Esophagus squamous epithelium (tissue), 4 donors: ENCODE measurements around the gene TAB2.

Experiments
- POLR2A ChIP-seq, 4 donors: fragments of 450-650 bp; IDR thresholded peaks; one replicate each; pipeline ENCODE4 v1.6.1; 2017; ENCODE audit warnings: antibody characterized with exemption in 4 of 4, mild to moderate bottlenecking in 4 of 4, moderate library complexity in 3 of 4
- TF ChIP-seq, protein P1 (sequence below), 6 experiments: fragments of 450-650 bp in 4 of 6; fragments of 200-600 bp in 2 of 6; sonication (generic) in 2 of 6; IDR thresholded peaks; one replicate each; pipeline ENCODE4 v1.5.1; 2016 to 2019; ENCODE audit warnings: antibody characterized with exemption in 6 of 6, mild to moderate bottlenecking in 4 of 6, moderate library complexity in 4 of 6

GRCh38 chr6:149337320-149337719, 19.8 kb downstream of the TAB2 start:
- TF ChIP-seq POLR2A (IDR thresholded peaks at IDR 0.05): no peak
- TF ChIP-seq, protein P1, sequence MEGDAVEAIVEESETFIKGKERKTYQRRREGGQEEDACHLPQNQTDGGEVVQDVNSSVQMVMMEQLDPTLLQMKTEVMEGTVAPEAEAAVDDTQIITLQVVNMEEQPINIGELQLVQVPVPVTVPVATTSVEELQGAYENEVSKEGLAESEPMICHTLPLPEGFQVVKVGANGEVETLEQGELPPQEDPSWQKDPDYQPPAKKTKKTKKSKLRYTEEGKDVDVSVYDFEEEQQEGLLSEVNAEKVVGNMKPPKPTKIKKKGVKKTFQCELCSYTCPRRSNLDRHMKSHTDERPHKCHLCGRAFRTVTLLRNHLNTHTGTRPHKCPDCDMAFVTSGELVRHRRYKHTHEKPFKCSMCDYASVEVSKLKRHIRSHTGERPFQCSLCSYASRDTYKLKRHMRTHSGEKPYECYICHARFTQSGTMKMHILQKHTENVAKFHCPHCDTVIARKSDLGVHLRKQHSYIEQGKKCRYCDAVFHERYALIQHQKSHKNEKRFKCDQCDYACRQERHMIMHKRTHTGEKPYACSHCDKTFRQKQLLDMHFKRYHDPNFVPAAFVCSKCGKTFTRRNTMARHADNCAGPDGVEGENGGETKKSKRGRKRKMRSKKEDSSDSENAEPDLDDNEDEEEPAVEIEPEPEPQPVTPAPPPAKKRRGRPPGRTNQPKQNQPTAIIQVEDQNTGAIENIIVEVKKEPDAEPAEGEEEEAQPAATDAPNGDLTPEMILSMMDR (IDR thresholded peaks at IDR 0.05): no peak
